Testis (tissue), 2 donors: Measurements from ENCODE around the gene DPF3.

Experiments
- CTCF ChIP-seq, 3 experiments: fragments of 450-650 bp in 2 of 3; fragments of 200-600 bp in 1 of 3; sonication (generic) in 1 of 3; IDR thresholded peaks; one replicate each; pipeline ENCODE4 v1.5.1; 2016 to 2019; ENCODE audit warnings: antibody characterized with exemption in 3 of 3, mild to moderate bottlenecking in 2 of 3, moderate library complexity in 1 of 3
- POLR2A ChIP-seq: fragments of 450-650 bp; IDR thresholded peaks from one replicate; pipeline ENCODE4 v1.6.1; 2017; ENCODE audit warnings: antibody characterized with exemption, mild to moderate bottlenecking, moderate library complexity

GRCh38 chr14:72717220-72717619, 176.7 kb downstream of the DPF3 start:
- TF ChIP-seq CTCF (IDR thresholded peaks at IDR 0.05) (no peak), POLR2A (no peak)
